Nephron progenitor cell (in vitro differentiated cells): Measurements from ENCODE around the gene SLCO2A1.
"Not testable (repeated sequence)": the region's sequence is repeated elsewhere in the genome, so short reads cannot be mapped to it uniquely, and the experiment has no call there.

Experiments
- DNase-seq: peaks from one replicate; pipeline ENCODE4 v3.0.0; 2021
- H3K27ac Mint-ChIP-seq: 2 replicates; pipeline ENCODE4 v1.8.0; 2021; ENCODE audit warnings: mild to moderate bottlenecking, moderate library complexity, mixed read lengths
- H3K27me3 Mint-ChIP-seq: 2 replicates; pipeline ENCODE4 v1.8.0; 2021; ENCODE audit warnings: mild to moderate bottlenecking, low read depth, mixed read lengths; ENCODE audit not compliant: poor library complexity
- H3K36me3 Mint-ChIP-seq: 2 replicates; pipeline ENCODE4 v1.8.0; 2021; ENCODE audit warnings: low read depth, mixed read lengths
- H3K4me1 Mint-ChIP-seq: 2 replicates; pipeline ENCODE4 v1.8.0; 2021; ENCODE audit warnings: mixed read lengths
- H3K4me3 Mint-ChIP-seq: 2 replicates; pipeline ENCODE4 v1.8.0; 2021; ENCODE audit warnings: mild to moderate bottlenecking, moderate library complexity, mixed read lengths
- H3K9me3 Mint-ChIP-seq: 2 replicates; pipeline ENCODE4 v1.8.0; 2021; ENCODE audit warnings: mild to moderate bottlenecking, moderate library complexity, mixed read lengths
- TF ChIP-seq, protein P1 (sequence below): fragments of 200-600 bp; sonication (generic); IDR thresholded peaks from 2 replicates; pipeline ENCODE4 v1.5.0; 2021; ENCODE audit warnings: antibody characterized with exemption

The SLCO2A1 gene

DNA sequence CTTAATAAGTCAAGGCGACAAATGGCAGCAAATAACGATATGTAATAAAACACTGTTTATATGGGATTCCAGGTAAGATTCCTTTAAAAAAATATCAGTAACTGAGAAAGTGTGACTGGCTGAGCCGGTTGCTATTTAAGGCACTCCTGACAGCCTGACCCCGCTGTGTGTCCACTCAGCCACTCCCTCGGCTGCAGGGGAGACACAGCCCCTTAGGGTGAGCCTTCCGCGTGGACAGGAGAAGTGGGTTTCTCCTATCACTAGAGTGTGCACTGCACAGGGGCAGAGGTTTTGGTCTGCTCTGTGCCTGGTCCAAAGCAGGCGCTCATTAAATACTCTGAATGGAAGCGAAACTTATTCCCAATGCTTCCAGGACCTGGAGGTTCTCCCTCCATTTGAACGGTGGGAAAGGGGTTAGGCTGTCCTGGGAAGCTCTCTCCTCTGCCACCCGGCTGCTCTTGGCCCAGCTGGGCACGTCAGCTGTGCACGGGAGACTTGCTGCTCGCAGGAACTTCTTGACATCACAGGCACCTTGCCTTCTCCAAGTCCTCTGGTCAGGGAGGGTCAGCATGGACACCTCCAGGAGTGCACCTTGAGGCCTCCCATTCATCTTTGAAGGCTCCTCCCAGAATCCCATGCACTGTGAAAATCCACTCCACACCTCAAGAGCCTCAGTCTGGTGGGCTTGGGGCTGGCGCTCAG, 43.3 kb upstream of the SLCO2A1 start:
- Mint-ChIP-seq H3K27me3 (peaks cover under 1% of the 10 kb centered on the region), H3K4me1 (peaks cover 36% of the 10 kb centered on the region), H3K4me3 (no peak overlapping the region), H3K9me3 (peaks cover 13% of the 10 kb centered on the region), H3K27ac (no peak overlapping the region), H3K36me3 (peaks cover 5% of the 10 kb centered on the region)
- TF ChIP-seq, protein P1, sequence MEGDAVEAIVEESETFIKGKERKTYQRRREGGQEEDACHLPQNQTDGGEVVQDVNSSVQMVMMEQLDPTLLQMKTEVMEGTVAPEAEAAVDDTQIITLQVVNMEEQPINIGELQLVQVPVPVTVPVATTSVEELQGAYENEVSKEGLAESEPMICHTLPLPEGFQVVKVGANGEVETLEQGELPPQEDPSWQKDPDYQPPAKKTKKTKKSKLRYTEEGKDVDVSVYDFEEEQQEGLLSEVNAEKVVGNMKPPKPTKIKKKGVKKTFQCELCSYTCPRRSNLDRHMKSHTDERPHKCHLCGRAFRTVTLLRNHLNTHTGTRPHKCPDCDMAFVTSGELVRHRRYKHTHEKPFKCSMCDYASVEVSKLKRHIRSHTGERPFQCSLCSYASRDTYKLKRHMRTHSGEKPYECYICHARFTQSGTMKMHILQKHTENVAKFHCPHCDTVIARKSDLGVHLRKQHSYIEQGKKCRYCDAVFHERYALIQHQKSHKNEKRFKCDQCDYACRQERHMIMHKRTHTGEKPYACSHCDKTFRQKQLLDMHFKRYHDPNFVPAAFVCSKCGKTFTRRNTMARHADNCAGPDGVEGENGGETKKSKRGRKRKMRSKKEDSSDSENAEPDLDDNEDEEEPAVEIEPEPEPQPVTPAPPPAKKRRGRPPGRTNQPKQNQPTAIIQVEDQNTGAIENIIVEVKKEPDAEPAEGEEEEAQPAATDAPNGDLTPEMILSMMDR, result no peak
- no peak for DNase-seq

DNA sequence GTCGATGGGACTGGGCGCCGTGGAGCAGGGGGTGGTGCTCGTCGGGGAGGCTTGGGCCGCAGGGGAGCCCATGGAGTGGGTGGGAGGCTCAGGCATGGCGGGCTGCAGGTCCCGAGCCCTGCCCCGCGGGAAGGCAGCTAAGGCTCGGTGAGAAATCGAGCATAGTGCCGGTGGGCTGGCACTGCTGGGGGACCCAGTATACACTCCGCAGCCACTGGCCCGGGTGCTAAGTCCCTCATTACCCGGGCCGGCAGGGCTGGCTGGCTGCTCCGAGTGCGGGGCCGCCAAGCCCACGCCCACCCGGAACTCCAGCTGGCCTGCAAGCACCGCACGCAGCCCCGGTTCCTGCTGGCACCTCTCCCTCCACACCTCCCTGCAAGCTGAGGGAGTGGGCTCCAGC, 40.6 kb upstream of the SLCO2A1 start:
- not testable (repeated sequence) for H3K27me3 Mint-ChIP-seq, H3K36me3 Mint-ChIP-seq, DNase-seq, H3K27ac Mint-ChIP-seq, H3K4me3 Mint-ChIP-seq
- Mint-ChIP-seq H3K9me3 (peaks cover 13% of the 10 kb centered on the region), H3K4me1 (peaks cover 37% of the 10 kb centered on the region)

DNA sequence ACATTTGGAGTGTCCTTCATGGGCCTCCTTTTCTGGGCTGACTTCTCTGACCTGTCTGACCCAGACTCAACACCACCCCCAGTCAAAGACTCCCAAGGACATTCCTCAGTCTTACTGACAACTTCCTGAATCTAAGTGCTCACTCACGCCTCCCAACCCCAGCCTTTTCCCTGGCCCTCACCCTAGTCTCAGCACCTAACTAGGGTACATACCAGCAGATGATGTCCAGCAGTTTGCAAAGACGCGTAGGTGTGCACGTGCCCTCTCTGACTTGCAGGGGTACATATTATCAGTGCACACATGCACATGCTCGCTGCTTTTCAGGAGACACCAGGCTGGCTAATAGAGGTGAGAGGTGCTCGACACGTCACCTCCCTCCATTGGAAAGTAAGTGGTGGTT, 38.7 kb upstream of the SLCO2A1 start:
- Mint-ChIP-seq H3K4me3 (no peak overlapping the region), H3K27ac (peak overlapping the region; percentile 4), H3K4me1 (peaks cover 44% of the 10 kb centered on the region), H3K27me3 (peaks cover 8% of the 10 kb centered on the region), H3K36me3 (peaks cover 5% of the 10 kb centered on the region), H3K9me3 (peaks cover 13% of the 10 kb centered on the region)
- TF ChIP-seq, protein P1, result no peak
- no peak for DNase-seq

DNA sequence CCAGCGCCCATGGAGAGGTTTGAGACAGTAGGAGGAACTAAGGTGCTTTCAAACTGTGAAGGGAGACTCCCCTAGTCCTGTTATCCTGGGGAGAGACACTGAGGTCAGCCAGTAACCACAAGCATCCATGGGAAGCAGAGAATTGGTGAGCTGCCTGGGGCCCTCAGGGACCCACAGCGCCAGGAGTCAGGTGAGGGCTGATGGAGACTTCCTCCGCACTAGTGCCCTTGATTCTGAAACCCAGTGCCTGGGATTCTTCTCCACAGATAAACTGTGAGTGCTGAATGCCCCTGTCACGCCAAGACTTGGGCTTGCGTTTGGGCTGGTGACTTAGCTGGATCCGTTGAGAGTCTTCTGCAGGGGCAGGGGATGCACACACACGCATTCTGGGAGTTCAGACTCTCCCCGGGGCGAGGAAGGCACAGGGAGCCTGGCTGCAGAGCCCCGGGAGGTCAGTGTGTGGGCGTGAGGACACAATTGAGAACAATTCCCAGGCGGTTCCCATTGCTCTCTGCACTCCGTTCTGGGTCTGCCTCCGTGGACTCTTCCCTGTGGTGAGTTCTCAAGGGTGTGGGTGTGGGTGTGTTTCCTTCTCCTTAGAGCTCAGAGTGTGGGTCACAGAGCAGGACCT, 37.9 kb upstream of the SLCO2A1 start:
- Mint-ChIP-seq H3K9me3 (peaks cover 13% of the 10 kb centered on the region), H3K27ac (peak overlapping the region; percentile 4), H3K36me3 (peaks cover 5% of the 10 kb centered on the region), H3K4me1 (peaks cover 52% of the 10 kb centered on the region), H3K4me3 (no peak overlapping the region), H3K27me3 (peaks cover 9% of the 10 kb centered on the region)
- TF ChIP-seq, protein P1, result no peak
- DNase-seq, result no peak

DNA sequence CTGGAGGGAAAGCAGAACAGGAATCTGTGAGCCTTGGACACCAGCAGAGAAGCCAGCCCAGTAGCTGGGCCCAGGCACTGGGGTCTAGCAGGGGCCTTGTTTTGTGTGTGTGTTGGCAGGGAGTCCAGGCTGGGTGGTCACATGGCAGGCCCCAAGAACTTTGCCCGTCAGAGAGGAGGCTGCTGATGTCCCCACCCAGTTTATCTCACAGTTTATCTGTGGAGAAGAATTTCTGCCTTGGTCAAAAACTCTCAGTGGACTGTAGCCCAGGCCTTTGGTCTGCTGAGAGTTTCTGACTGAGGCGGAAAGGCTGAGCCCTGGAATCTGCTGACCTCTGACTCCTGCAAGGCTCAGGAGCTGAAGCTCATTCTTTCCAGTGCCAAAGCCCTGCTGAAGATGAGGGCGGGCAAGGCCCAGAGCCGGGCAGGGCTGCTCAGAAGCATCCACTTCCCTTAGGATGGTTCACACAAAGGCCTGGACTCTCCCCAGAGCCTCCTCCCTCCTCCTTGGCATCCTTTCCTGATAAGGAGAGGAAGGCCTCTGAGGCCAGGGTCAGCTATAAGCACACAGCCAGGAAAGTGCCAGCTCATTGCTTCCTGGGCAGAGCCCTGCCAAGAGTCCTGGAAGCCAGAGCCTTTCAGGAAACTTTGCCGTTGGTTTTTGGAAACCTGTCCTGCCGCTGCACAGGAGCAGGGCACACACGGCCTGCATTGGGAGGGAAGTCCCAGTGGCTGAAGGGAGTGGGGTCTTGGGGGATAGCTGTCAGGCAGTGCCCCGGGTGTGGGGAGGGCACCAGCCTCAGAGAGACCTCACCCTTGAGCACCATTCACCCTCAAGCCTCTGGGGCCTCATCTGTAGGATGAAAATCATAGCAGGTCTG, 37.2 kb upstream of the SLCO2A1 start:
- H3K27ac Mint-ChIP-seq, result no peak overlapping the region
- no peak for DNase-seq
- H3K4me3 Mint-ChIP-seq, result no peak overlapping the region
- peaks cover 5% of the 10 kb centered on the region for H3K36me3 Mint-ChIP-seq
- peaks cover 13% of the 10 kb centered on the region for H3K27me3 Mint-ChIP-seq
- peaks cover 13% of the 10 kb centered on the region for H3K9me3 Mint-ChIP-seq
- H3K4me1 Mint-ChIP-seq, result peaks cover 59% of the 10 kb centered on the region
- TF ChIP-seq, protein P1, result no peak

DNA sequence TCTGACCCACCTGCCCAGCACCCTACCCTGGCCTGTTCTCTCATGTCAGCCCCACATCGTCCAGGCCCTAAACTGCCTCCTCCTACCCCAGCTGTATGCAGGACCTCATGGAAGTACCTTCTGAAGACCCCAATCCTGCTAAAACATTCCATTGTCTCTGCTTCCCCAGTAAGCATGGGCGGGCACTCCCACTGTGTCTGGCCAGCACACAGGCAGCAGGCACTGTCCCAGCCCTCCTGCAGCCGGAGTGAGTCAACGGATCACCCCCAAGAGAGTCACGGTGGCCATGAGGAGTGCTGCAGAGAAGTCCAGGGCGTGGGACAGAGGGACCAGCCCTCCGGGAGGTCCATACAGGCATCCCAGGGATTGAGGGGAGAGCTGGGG, 36.4 kb upstream of the SLCO2A1 start:
- H3K27ac Mint-ChIP-seq, result no peak overlapping the region
- peaks cover 5% of the 10 kb centered on the region for H3K36me3 Mint-ChIP-seq
- peaks cover 60% of the 10 kb centered on the region for H3K4me1 Mint-ChIP-seq
- no peak for DNase-seq
- H3K27me3 Mint-ChIP-seq, result peaks cover 20% of the 10 kb centered on the region
- TF ChIP-seq, protein P1, result no peak
- H3K4me3 Mint-ChIP-seq, result no peak overlapping the region
- peaks cover 10% of the 10 kb centered on the region for H3K9me3 Mint-ChIP-seq
